Measurements from ENCODE around the gene GUCA2B. TPM values are rescaled to one million over a fixed set of nuclear protein-coding genes. Genes with fewer than 3 reads are reported as not detected.

The GUCA2B gene
- total RNA-seq, 1 experiment from 2014 or later: not detected

- no TSS peak for BruUV-seq (replicated peaks)
- intact Hi-C loops (cut with micrococcal nuclease; ENCODE audit: unreplicated experiment) (no loop called here), in situ Hi-C loops (cut with HindIII; ENCODE audit: low pct_unique_long_range_greater_than_20kb, low sequenced_read_pairs) (no loop called here)
- POLR2A ChIA-PET: no interaction called here
- ATAC-seq (no peak), DNase-seq (ENCODE audit: low read depth, low spot score) (no peak)
- no peaks in the 10 kb centered on the region for H3K9me3 ChIP-seq (ENCODE audit: control insufficient read depth, insufficient read depth, low read depth, low read length)
- CTCF ChIA-PET: no interaction called here
- TF ChIP-seq POLR2AphosphoS5 (IDR thresholded peaks at IDR 0.05; ENCODE audit: low read depth, low read length) (no peak), CTCF (IDR thresholded peaks at IDR 0.05) (no peak), SIN3A (IDR thresholded peaks at IDR 0.05; ENCODE audit: borderline replicate concordance, insufficient read depth, low read depth, low read length) (no peak), TCF7L2 (IDR thresholded peaks at IDR 0.05; ENCODE audit: low read depth, low read length) (no peak), REST (IDR thresholded peaks at IDR 0.05; ENCODE audit: insufficient read depth in 1 of 2, low read depth in 2 of 2, low read length in 1 of 2) (no peak)
- H3K4me3 ChIP-seq (ENCODE audit: low read depth in 2 of 2, low read length in 2 of 2): no peak overlapping the region
- H3K27ac ChIP-seq (ENCODE audit: low read length): no peak overlapping the region
- no peaks in the 10 kb centered on the region for H3K27me3 ChIP-seq (ENCODE audit: control insufficient read depth, insufficient read depth, low read length)
- H3K4me1 ChIP-seq (ENCODE audit: control insufficient read depth, insufficient read depth, low read length): no peaks in the 10 kb centered on the region
- no peaks in the 10 kb centered on the region for H3K36me3 ChIP-seq (ENCODE audit: control insufficient read depth, insufficient read depth, low read length)
Measured at GRCh38 chr1:42130061-42130660, 23.0 kb upstream of the GUCA2B start.

- H3K27me3 ChIP-seq (ENCODE audit: control insufficient read depth, insufficient read depth, low read length): peaks cover 3% of the 10 kb centered on the region; the same call in 1 of the 2 replicates
- intact Hi-C loops (cut with micrococcal nuclease; ENCODE audit: unreplicated experiment) (no loop called here), in situ Hi-C loops (cut with HindIII; ENCODE audit: low pct_unique_long_range_greater_than_20kb, low sequenced_read_pairs) (no loop called here)
- H3K27ac ChIP-seq (ENCODE audit: low read length): no peak overlapping the region
- no peaks in the 10 kb centered on the region for H3K4me1 ChIP-seq (ENCODE audit: control insufficient read depth, insufficient read depth, low read length)
- DNase-seq (ENCODE audit: low read depth, low spot score): no peak
- no peaks in the 10 kb centered on the region for H3K9me3 ChIP-seq (ENCODE audit: control insufficient read depth, insufficient read depth, low read depth, low read length)
- no peak for TF ChIP-seq POLR2AphosphoS5 (IDR thresholded peaks at IDR 0.05; ENCODE audit: low read depth, low read length)
- TF ChIP-seq CTCF (IDR thresholded peaks at IDR 0.05): no peak
- TF ChIP-seq SIN3A (IDR thresholded peaks at IDR 0.05; ENCODE audit: borderline replicate concordance, insufficient read depth, low read depth, low read length): no peak
- no peak for TF ChIP-seq REST (IDR thresholded peaks at IDR 0.05; ENCODE audit: insufficient read depth in 1 of 2, low read depth in 2 of 2, low read length in 1 of 2)
- no peak for TF ChIP-seq TCF7L2 (IDR thresholded peaks at IDR 0.05; ENCODE audit: low read depth, low read length)
- no peak for ATAC-seq
- H3K4me3 ChIP-seq (ENCODE audit: low read depth in 2 of 2, low read length in 2 of 2): no peak overlapping the region
- no peaks in the 10 kb centered on the region for H3K36me3 ChIP-seq (ENCODE audit: control insufficient read depth, insufficient read depth, low read length)
- ChIA-PET POLR2A (no interaction called here), CTCF (interaction anchor here (0.6 kb wide), 1 partner anchor 1468 kb away, joined by 3 read pairs; the partner anchor contains the start of gene RIMS3)
- no TSS peak for BruUV-seq (replicated peaks)
Measured at GRCh38 chr1:42133390-42133789, 19.8 kb upstream of the GUCA2B start.
